AG10803 (cell line): ENCODE measurements around the gene HDAC3.
A peak's percentile ranks its signal among the peaks of the same experiment; 100 is the strongest.

ENCODE experiments used
- DNase-seq: peaks from one replicate; pipeline ENCODE4 v3.0.0; 2010; ENCODE audit warnings: low read depth
- H3K4me3 ChIP-seq: 2 replicates; pipeline ENCODE4 v1.5.1; 2011; ENCODE audit warnings: mild to moderate bottlenecking, low read length, control low read depth
- CTCF ChIP-seq: conservative IDR thresholded peaks from 2 replicates; pipeline ENCODE4 v1.5.1; 2011; ENCODE audit warnings: mild to moderate bottlenecking, low read length, control low read depth, inconsistent platforms

Gene HDAC3

GRCh38 chr5:141618804-141619554 lies 17.7 kb downstream of the HDAC3 start, which contains the start of gene DIAPH1:
DIAPH1 (minus strand) TSS chr5:141619000; CDS start chr5:141618914, 86 bp downstream.
- peak; percentile 93 for DNase-seq

DNA sequence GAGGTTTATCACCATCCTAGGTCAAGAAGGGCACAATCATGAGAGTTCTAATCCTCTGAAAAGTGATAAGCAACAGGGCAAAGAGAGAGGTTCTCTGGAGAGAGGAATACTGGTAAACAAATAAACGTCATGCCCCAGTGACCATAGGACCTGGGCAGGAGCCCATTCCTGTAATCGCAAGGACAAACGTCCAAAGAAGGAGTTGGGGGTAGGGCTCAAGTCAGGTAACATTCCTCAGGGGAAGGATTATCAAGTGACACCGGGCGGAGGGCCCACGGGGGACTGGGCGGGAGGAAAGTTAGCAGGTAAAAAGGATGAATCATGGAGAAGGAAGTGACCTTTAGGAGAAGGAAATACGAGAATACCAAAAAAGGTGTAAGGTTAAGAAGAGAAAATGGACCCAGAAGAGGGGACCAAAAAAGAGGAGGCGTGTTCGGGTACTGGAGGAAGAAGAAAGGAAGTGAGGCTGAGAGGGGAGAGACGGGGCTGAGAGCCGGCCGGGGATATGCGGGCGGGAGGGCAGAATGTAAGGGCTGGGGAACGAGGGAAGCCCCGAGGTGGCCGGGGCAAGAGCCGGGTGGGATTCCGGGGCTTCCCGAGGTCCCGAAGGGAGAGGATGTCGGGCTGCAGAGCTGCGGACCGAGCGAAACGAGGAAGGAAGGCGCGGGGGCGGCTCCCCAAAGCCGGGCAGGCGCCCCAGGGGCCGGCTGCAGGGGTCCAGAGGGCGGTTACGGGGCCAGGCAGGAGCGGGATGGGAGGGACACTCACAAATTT lies 18.4 kb downstream of the HDAC3 start:
- peak overlapping the region; percentile 71 for H3K4me3 ChIP-seq
- DNase-seq, result no peak
- TF ChIP-seq CTCF, result no peak

More at GRCh38 chr5:141618804-141619554, 17.7 kb downstream of the HDAC3 start, which contains the start of gene DIAPH1:
- H3K4me3 ChIP-seq, result peak within 1 kb of the TSS; percentile 71
- peak; percentile 86 for TF ChIP-seq CTCF

DNA sequence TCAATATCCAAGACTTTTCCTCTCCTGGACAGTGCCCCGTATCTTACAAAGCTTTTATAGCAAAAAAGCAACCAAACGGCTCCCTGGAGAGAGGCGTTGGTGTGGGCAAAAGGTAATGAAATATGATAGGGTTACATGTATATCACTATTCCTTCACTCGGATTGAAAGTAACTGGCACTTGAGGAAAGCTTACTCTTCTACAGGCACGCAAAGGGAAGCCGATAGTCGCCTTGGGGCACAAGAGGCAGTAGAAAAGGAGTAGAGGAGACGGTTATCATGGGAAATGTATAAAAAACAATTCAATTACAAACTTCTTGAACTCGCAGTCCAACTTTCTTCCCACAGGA lies 19.0 kb downstream of the HDAC3 start:
- no peak for TF ChIP-seq CTCF
- DNase-seq, result no peak
- H3K4me3 ChIP-seq, result peak overlapping the region; percentile 71

DNA sequence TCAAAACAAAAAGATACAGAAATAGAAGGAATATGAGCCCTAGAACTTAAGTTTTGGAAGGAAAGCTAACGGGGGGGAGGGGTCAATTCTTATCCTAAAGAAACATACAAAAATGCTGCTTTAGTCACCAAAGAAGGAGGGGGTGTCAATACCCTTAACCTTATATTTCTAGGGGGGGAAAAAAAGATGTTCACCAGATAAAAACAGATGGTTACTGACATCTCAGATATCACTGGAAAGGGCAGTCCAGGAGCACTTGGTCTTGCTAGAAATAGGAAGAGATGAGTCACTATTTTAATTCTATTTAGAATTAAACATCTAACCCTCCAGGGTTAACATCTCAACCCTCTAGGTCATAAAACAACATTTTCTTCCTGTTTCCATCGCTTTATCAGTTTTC lies 19.5 kb downstream of the HDAC3 start:
- no peak for DNase-seq
- H3K4me3 ChIP-seq, result peak overlapping the region; percentile 71
- TF ChIP-seq CTCF, result no peak

GRCh38 chr5:141615991-141616720 lies 20.5 kb downstream of the HDAC3 start:
- DNase-seq, result no peak
- no peak for TF ChIP-seq CTCF
- H3K4me3 ChIP-seq, result no peak overlapping the region

DNA sequence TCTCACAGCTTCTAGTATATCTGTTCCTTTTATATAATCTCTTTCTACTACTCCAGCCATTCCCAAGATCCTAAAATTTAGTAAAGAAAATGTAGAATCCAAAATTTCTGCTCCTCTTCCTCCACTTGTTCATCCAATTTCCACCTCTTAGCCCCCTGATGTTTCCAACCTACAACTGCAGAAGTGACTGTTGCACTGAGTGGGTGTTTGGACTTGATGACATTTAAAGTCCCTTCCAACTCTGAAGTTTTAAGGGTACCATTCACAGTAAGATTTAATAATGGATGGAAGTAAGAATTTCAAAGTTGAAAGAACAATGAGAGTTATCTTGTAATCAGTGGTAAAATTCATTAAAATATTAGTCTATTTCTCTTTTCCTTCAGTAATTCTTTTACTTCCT lies 23.3 kb downstream of the HDAC3 start:
- DNase-seq, result no peak
- H3K4me3 ChIP-seq, result no peak overlapping the region
- TF ChIP-seq CTCF, result no peak
